AG09319 (cell line): ENCODE data around the gene MANBA.

Source experiments
- DNase-seq: peaks from one replicate; pipeline ENCODE4 v3.0.0-alpha.2; 2010; ENCODE audit warnings: low read depth; ENCODE audit errors: extremely low read depth
- TF ChIP-seq, protein P1 (sequence below): IDR thresholded peaks from 2 replicates; pipeline ENCODE4 v1.5.1; 2011; ENCODE audit warnings: low read depth, mild to moderate bottlenecking, inconsistent platforms, low read length, moderate library complexity

MANBA gene

DNA sequence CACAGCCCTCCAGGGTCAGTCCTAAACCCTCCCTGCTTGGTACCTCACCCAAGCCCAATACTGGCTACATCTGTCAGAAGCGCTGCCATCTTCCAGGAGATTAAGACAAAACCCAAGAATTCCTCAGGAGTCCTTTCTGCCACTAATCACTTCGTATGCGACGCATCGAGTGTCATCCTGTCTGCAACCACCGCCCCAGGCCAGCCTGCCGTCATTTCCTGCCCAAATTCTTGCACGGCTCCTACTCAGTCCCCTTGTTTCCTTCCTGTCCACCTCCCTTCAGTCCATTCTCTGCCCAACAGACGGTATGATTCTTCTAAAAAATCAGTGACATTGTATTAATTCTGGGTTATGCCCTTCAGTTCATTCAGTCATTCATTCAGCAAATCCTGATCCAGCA lies 146.0 kb downstream of the MANBA start:
- no peak for DNase-seq
- TF ChIP-seq, protein P1, sequence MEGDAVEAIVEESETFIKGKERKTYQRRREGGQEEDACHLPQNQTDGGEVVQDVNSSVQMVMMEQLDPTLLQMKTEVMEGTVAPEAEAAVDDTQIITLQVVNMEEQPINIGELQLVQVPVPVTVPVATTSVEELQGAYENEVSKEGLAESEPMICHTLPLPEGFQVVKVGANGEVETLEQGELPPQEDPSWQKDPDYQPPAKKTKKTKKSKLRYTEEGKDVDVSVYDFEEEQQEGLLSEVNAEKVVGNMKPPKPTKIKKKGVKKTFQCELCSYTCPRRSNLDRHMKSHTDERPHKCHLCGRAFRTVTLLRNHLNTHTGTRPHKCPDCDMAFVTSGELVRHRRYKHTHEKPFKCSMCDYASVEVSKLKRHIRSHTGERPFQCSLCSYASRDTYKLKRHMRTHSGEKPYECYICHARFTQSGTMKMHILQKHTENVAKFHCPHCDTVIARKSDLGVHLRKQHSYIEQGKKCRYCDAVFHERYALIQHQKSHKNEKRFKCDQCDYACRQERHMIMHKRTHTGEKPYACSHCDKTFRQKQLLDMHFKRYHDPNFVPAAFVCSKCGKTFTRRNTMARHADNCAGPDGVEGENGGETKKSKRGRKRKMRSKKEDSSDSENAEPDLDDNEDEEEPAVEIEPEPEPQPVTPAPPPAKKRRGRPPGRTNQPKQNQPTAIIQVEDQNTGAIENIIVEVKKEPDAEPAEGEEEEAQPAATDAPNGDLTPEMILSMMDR, result no peak

DNA sequence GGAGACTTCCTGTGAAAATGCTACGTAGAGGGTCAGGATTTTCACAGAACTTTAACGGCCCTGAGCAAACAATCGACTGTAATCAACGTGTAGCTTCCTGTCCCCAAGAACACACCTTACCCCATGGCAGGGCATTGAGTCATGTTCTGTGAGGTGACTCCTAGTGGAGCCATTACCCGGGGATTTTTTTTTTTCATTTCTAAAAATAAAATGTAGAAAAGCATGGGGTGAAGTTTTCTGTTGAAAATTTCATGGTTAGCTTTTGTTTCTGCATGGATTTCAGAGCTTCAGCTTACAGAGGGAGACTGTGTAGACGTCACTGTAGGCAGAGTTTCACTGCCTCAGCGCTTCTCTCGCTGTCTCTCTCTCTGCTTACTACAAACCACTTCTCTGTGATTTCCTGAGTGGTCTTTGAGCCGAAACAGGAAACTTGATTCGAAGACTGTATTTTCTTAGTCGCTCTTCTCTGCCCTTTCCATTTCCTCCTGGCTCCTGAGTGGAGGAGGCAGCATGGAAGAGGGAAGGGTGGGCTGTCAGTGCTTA lies 147.9 kb downstream of the MANBA start:
- TF ChIP-seq, protein P1, result no peak
- no peak for DNase-seq

DNA sequence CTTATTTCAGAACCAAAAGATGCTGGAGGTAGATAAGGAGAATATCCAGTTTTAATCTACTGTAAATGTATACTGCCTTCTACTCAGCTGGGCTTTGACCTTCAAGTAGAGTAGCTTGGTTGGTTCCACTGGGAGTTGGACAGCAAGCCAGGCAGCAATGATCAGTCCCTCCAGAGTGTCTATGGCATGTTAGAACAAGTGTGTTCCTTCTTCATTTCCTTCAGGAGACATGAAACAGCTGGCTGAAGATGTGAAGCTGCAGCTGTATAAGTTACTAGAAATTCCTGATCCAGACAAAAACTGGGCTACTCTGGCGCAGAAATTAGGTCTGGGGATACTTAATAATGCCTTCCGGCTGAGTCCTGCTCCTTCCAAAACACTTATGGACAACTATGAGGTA lies 148.6 kb downstream of the MANBA start:
- DNase-seq, result no peak
- TF ChIP-seq, protein P1, result no peak

DNA sequence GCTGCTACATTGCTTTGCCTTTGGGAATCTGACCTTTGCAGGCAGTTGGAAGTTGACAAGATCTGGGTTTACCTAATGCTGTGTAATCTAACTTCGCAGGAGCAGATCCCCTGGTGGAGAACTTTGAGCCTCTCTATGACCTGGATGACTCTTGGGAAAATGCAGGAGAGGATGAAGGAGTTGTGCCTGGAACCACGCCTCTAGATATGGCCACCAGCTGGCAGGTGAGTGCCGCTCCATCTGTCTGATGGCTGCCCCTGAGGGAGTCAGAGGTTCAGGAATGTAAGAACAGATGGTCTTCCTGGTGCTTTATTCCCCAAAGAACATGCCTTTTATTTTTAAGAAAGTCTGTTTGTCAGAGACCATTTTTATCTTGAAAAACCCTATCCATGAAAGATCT lies 150.3 kb downstream of the MANBA start:
- TF ChIP-seq, protein P1, result no peak
- DNase-seq, result no peak

DNA sequence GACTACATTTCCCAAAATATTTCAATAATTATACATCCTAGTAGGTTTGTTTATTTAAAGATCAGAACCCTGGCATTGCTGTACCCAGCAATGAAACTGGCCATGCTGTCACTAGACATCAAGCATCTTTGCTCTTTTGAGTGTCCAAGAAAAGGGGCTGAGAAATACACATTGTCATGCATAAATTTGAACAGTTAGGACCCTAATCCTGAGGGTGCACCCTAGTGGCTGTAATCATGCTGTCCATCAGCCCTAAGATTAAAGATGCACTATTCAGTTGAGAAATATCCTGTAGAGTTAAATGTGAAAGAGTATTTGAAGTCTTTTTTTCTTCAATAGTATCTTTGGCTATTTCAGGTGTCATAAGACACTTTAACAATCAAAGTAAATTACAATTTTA lies 150.8 kb downstream of the MANBA start:
- no peak for DNase-seq

DNA sequence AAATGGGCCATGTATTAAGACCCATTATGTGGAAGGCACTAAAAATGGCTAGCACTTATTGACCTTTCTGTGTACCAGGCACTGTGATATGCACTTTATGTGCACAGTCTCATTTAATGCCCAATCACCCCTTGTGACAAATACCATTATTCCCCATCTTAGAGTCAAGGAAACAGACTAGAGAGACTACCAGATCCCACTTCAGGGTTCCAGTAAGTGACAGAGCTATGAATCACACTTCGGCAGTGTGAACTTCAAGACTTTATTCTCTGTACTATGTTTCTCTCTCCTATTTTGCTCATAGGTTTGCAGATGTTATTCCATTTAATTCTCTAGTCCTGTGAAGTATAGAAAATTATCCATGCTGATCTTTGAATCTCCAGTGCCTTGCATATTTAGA lies 152.6 kb downstream of the MANBA start:
- TF ChIP-seq, protein P1, result no peak
- no peak for DNase-seq

More for the DNA sequence above, 150.8 kb downstream of the MANBA start:
- TF ChIP-seq, protein P1, result peak; percentile 40

DNA sequence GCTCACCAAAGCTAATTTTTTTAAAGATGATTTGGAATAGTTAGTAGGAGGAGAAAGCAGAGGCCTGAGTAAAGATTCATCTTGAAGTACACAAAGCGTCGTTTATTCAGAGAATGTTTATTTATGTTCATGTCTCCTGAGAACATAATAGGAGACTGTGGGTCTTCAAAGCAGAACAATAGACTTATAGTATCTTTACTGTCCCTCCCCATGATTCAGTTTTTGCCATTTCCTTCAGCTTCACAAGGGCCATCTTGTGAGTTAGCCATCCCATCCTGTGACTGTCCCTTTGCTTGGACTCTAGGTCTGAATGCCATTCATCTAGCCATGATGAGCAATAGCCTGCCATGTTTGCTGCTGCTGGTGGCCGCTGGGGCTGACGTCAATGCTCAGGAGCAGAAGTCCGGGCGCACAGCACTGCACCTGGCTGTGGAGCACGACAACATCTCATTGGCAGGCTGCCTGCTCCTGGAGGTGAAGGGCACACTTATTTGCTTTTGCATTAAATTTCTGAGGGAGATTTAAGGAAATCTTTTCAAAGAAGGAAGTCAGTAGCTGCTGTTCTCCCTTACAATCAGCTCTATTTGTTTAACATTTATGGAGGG lies 153.8 kb downstream of the MANBA start:
- DNase-seq, result no peak
- TF ChIP-seq, protein P1, result no peak
